ENCODE results near the gene KCNMA1. TPM values are rescaled to one million over a fixed set of nuclear protein-coding genes. Genes with fewer than 3 reads are reported as not detected.

Gene KCNMA1
- total and polyA plus RNA-seq, 10 of the 15 experiments (the other 5 are each of a cell fraction or from before 2014, with no cell fraction given) = 8.5 to 77.0 (median 21.3) TPM

DNA sequence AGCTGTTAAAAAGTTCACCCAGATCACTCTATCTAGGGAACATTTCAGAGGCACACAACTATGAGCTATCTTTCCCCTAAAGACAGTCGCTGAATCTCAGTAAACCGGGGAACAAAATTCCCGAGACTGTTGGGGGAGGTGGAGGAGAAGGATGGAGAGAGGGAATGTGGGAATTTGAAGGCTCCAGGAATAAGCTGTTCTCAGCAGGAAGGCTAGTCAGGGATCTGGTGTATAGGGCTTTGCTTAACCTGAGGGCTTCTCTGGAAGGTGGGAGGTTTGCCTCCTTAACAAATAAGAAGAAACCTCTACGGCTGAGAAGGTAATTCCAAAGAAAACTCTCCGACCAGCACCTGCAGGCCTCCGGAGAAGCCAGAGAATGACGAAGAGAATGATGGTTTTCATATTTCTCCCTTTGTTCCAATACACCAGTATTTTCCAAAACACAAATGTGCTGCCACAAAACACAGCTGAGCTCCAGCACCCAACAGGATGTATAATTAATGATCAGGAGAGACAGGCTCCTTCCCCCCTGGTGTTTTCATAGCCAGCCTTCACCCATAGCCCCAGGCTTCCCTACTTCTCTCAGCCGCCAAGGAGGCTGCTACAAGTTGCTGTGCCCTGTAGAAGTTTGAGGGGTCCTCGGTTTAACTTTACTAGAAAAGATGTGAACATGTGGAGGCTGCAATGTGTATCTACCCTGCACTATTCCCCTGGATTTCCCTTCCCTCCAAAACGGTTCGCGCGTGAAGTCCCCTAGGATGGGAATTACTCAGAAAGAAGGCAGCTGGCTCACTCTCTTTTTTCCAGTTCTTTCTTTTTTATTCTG lies 2.0 kb downstream of the KCNMA1 start (continued):
- TF ChIP-seq E2F4 (IDR thresholded peaks at IDR 0.05; ENCODE audit: low read depth, low read length) (no peak), CHD1 (IDR thresholded peaks at IDR 0.05; ENCODE audit: low read depth, low read length) (no peak)

DNA sequence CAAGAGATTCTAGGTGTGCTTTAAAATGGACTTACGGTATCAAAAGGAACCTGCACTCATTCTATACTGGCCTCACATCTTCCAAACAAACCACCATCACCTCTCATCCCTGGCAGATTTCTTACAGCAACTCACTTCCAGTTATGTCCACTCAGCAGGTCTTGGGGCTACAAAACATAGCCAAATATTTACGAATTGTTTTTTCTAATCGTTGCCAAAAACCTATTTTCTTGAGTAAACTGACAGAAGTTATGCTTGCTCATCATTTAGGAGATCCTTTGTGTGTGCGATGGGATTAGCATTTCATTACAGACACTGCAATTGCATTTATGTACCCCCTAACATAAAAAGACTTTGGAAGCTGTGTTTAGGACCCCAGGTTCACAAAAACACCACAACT lies 2.7 kb downstream of the KCNMA1 start:
- H3K9ac ChIP-seq (ENCODE audit: control insufficient read depth, insufficient read depth, low read length) = no peak overlapping the region
- no peak overlapping the region for H3K27ac ChIP-seq (ENCODE audit: control insufficient read depth, insufficient read depth)
- H3K4me3 ChIP-seq = no peak overlapping the region
- DNase-seq (ENCODE audit: low read depth, low spot score) (no peak), FAIRE-seq (no peak), ATAC-seq (no peak)
- 52% methylated on average over 4 of the region's 4 CpGs for WGBS (ENCODE audit: insufficient coverage, insufficient replicate concordance, low lambda C conversion rate, missing lambda C conversion rate)
- no peak overlapping the region for H2AFZ ChIP-seq (ENCODE audit: control insufficient read depth, low read depth, low read length)
- H3K9me3 ChIP-seq (replicated peaks; ENCODE audit: control insufficient read depth, insufficient read depth, low read length) = no peaks in the 10 kb centered on the region; the same call in 2 of the 3 replicates
- intact Hi-C loops (cut with micrococcal nuclease; ENCODE audit: unreplicated experiment) (no loop called here), in situ Hi-C loops (cut with MboI) (no loop called here)
- no peaks in the 10 kb centered on the region for H3K79me2 ChIP-seq (ENCODE audit: control insufficient read depth, insufficient read depth, low read length)
- BruUV-seq (replicated peaks) = no TSS peak
- CTCF ChIA-PET = interaction anchor here (0.5 to 21.5 kb wide), 20 partner anchors 8 to 467 kb away, joined by 3 to 532 read pairs (median 6); no protein-coding TSS in a partner anchor
- H3K4me1 ChIP-seq (ENCODE audit: control insufficient read depth, insufficient read depth, low read length) = no peaks in the 10 kb centered on the region
- SMC1A ChIA-PET (ENCODE audit: uncharacterized antibody, unreplicated experiment) = interaction anchor here (0.6 to 5.6 kb wide), 37 partner anchors 8 to 469 kb away, joined by 3 to 39 read pairs (median 5); no protein-coding TSS in a partner anchor
- POLR2A ChIA-PET = interaction anchor here (0.6 to 3.2 kb wide), 7 partner anchors 9 to 183 kb away, joined by 3 to 15 read pairs (median 5); no protein-coding TSS in a partner anchor
- no peak overlapping the region for H3K4me2 ChIP-seq (ENCODE audit: control insufficient read depth, insufficient read depth)
- H3K27me3 ChIP-seq (replicated peaks in 1 of 2; ENCODE audit: control insufficient read depth in 2 of 2, insufficient read depth in 2 of 2, low read length in 1 of 2) = no peaks in the 10 kb centered on the region; a peak in 1 of 4 replicates
- RAD21 ChIA-PET (ENCODE audit: unreplicated experiment) = interaction anchor here (0.7 to 5.9 kb wide), 27 partner anchors 9 to 461 kb away, joined by 3 to 37 read pairs (median 4); no protein-coding TSS in a partner anchor
- H4K20me1 ChIP-seq (ENCODE audit: control insufficient read depth, insufficient read depth) = no peaks in the 10 kb centered on the region
- TF ChIP-seq BMI1 (IDR thresholded peaks at IDR 0.05; ENCODE audit: borderline replicate concordance) = no peak
- no peak for TF ChIP-seq HDGF (IDR thresholded peaks at IDR 0.05)
- no peak for TF ChIP-seq YY1 (IDR thresholded peaks at IDR 0.05; ENCODE audit: low read depth, low read length)
- no peak for TF ChIP-seq RAD21 (IDR thresholded peaks at IDR 0.05; ENCODE audit: insufficient read depth, low read depth, low read length)
- no peak for TF ChIP-seq CREB1 (IDR thresholded peaks at IDR 0.05; ENCODE audit: low read depth)
- no peaks in the 10 kb centered on the region; a peak in 1 of 4 replicates for H3K36me3 ChIP-seq (ENCODE audit: control insufficient read depth in 2 of 2, insufficient read depth in 2 of 2, low read length in 1 of 2)
